H9 (cell line): ENCODE results near the gene MXI1. TPM values are rescaled to one million over a fixed set of nuclear protein-coding genes. Genes with fewer than 3 reads are reported as not detected.

ENCODE experiments used
- DNase-seq: peaks from one replicate; pipeline ENCODE4 v3.0.0-alpha.2; 2017
- H2AFZ ChIP-seq: one replicate; pipeline ENCODE4 v1.6.1; 2013; ENCODE audit warnings: mild to moderate bottlenecking, low read length, control low read depth, moderate library complexity
- H2AK5ac ChIP-seq: 2 replicates; pipeline ENCODE4 v1.6.1; 2013; ENCODE audit warnings: low read length, control low read depth, mixed read lengths; ENCODE audit not compliant: insufficient read length
- H2BK120ac ChIP-seq: one replicate; pipeline ENCODE4 v1.6.1; 2013; ENCODE audit warnings: low read depth, mild to moderate bottlenecking, low read length, control low read depth, inconsistent platforms; ENCODE audit not compliant: poor library complexity, severe bottlenecking
- H2BK12ac ChIP-seq: 2 replicates; pipeline ENCODE4 v1.6.1; 2013; ENCODE audit warnings: low read length, control low read depth, mixed read lengths, low read depth; ENCODE audit not compliant: insufficient read length
- H2BK15ac ChIP-seq: 2 replicates; pipeline ENCODE4 v1.6.1; 2013; ENCODE audit warnings: low read depth, low read length, control low read depth
- H2BK20ac ChIP-seq: one replicate; pipeline ENCODE4 v1.6.1; 2013; ENCODE audit warnings: low read depth, mild to moderate bottlenecking, low read length, control low read depth, inconsistent platforms; ENCODE audit not compliant: poor library complexity, severe bottlenecking
- H2BK5ac ChIP-seq: 2 replicates; pipeline ENCODE4 v1.6.1; 2013; ENCODE audit warnings: low read length, control low read depth, mixed read lengths; ENCODE audit not compliant: insufficient read length
- H3K14ac ChIP-seq: 2 replicates; pipeline ENCODE4 v1.6.1; 2013; ENCODE audit warnings: low read length, control low read depth; ENCODE audit not compliant: insufficient read depth
- H3K18ac ChIP-seq: 2 replicates; pipeline ENCODE4 v1.6.1; 2013; ENCODE audit warnings: low read depth, mild to moderate bottlenecking, mixed read lengths, low read length, control low read depth; ENCODE audit not compliant: insufficient read length
- H3K23ac ChIP-seq: 2 replicates; pipeline ENCODE4 v1.6.1; 2013; ENCODE audit warnings: low read length, control low read depth, mixed read lengths, low read depth; ENCODE audit not compliant: insufficient read length
- H3K23me2 ChIP-seq: 2 replicates; pipeline ENCODE4 v1.6.1; 2013; ENCODE audit warnings: low read depth, mild to moderate bottlenecking, mixed read lengths, low read length, control low read depth; ENCODE audit not compliant: insufficient read length, poor library complexity, severe bottlenecking
- H3K27ac ChIP-seq: 2 replicates; pipeline ENCODE4 v1.5.1; 2013; ENCODE audit warnings: low read length, control low read depth, mixed read lengths, low read depth; ENCODE audit not compliant: insufficient read length
- H3K27me3 ChIP-seq: 2 replicates; pipeline ENCODE4 v1.6.1; 2013; ENCODE audit warnings: low read length, control low read depth, inconsistent platforms; ENCODE audit not compliant: insufficient read depth
- H3K4ac ChIP-seq: 2 replicates; pipeline ENCODE4 v1.6.1; 2013; ENCODE audit warnings: low read depth, mild to moderate bottlenecking, control low read depth, inconsistent platforms, low read length, moderate library complexity
- H3K4me1 ChIP-seq: 2 replicates; pipeline ENCODE4 v1.6.1; 2013; ENCODE audit warnings: low read length, control low read depth, inconsistent platforms; ENCODE audit not compliant: insufficient read depth
- H3K4me2 ChIP-seq: 2 replicates; pipeline ENCODE4 v1.6.1; 2013; ENCODE audit warnings: low read length, control low read depth, mixed read lengths; ENCODE audit not compliant: insufficient read length, insufficient read depth
- H3K56ac ChIP-seq: 2 replicates; pipeline ENCODE4 v1.6.1; 2013; ENCODE audit warnings: low read depth, mild to moderate bottlenecking, mixed read lengths, low read length, control low read depth; ENCODE audit not compliant: insufficient read length
- H3K79me1 ChIP-seq: 2 replicates; pipeline ENCODE4 v1.6.1; 2013; ENCODE audit warnings: low read depth, mild to moderate bottlenecking, moderate library complexity, low read length, control low read depth, inconsistent platforms; ENCODE audit not compliant: insufficient read depth, poor library complexity, severe bottlenecking
- H3K79me2 ChIP-seq: 2 replicates; pipeline ENCODE4 v1.6.1; 2013; ENCODE audit warnings: low read length, control low read depth, inconsistent platforms; ENCODE audit not compliant: insufficient read depth
- H3K9ac ChIP-seq: 2 replicates; pipeline ENCODE4 v1.6.1; 2013; ENCODE audit warnings: low read length, control low read depth, mixed read lengths; ENCODE audit not compliant: insufficient read length; ENCODE audit errors: extremely low read depth
- H3K9me3 ChIP-seq: one replicate; pipeline ENCODE4 v1.6.1; 2013; ENCODE audit warnings: low read depth, low read length, inconsistent platforms; ENCODE audit not compliant: control insufficient read depth
- H3T11ph ChIP-seq: one replicate; pipeline ENCODE4 v1.6.1; 2013; ENCODE audit warnings: mild to moderate bottlenecking, low read length, control low read depth, inconsistent platforms
- H4K20me1 ChIP-seq: one replicate; pipeline ENCODE4 v1.6.1; 2013; ENCODE audit not compliant: control insufficient read depth, insufficient read length, insufficient read depth
- H4K5ac ChIP-seq: 2 replicates; pipeline ENCODE4 v1.6.1; 2013; ENCODE audit warnings: low read depth, mild to moderate bottlenecking, mixed read lengths, low read length, control low read depth; ENCODE audit not compliant: insufficient read length
- H4K8ac ChIP-seq: replicated peaks from 2 replicates; pipeline ENCODE4 v1.6.1; 2013; ENCODE audit warnings: low read length, control low read depth, mixed read lengths, low read depth; ENCODE audit not compliant: insufficient read length
- H4K91ac ChIP-seq: 2 replicates; pipeline ENCODE4 v1.6.1; 2013; ENCODE audit warnings: low read depth, mild to moderate bottlenecking, moderate library complexity, mixed read lengths, low read length, control low read depth; ENCODE audit not compliant: insufficient read length
- H3K27ac Mint-ChIP-seq, 3 experiments: 2 replicates in 2 of 3; 3 replicates in 1 of 3; pipeline ENCODE4 v1.8.0; 2020 to 2021; ENCODE audit warnings: mixed read lengths in 3 of 3, mild to moderate bottlenecking in 1 of 3, moderate library complexity in 1 of 3
- H3K27me3 Mint-ChIP-seq: 2 replicates; pipeline ENCODE4 v1.8.0; 2021; ENCODE audit warnings: low read depth, mild to moderate bottlenecking, moderate library complexity, mixed read lengths
- H3K36me3 Mint-ChIP-seq, 3 experiments: 2 replicates in 2 of 3; 3 replicates in 1 of 3; pipeline ENCODE4 v1.8.0; 2020 to 2021; ENCODE audit warnings: low read depth in 3 of 3, mixed read lengths in 3 of 3; ENCODE audit not compliant: insufficient read depth in 1 of 3
- H3K4me1 Mint-ChIP-seq, 2 experiments: 2 replicates each; pipeline ENCODE4 v1.8.0; 2020; ENCODE audit warnings: mixed read lengths in 2 of 2
- H3K4me3 Mint-ChIP-seq, 2 experiments: 2 replicates in 1 of 2; 3 replicates in 1 of 2; pipeline ENCODE4 v1.8.0; 2020 to 2021; ENCODE audit warnings: mild to moderate bottlenecking in 2 of 2, mixed read lengths in 2 of 2, moderate library complexity in 1 of 2
- H3K9me3 Mint-ChIP-seq, 2 experiments: 2 replicates in 1 of 2; 3 replicates in 1 of 2; pipeline ENCODE4 v1.8.0; 2020; ENCODE audit warnings: mild to moderate bottlenecking in 2 of 2, mixed read lengths in 2 of 2, moderate library complexity in 1 of 2
- total RNA-seq: library from RNA; stranded (reverse); gene quantifications from 2 replicates; pipeline ENCODE4 v1.2.1, GENCODE V29; 2021
- TF ChIP-seq, protein P1 (sequence below): fragments of 200-600 bp; sonication (generic); conservative IDR thresholded peaks from 3 replicates; pipeline ENCODE4 v1.8.0; 2021; ENCODE audit warnings: antibody characterized with exemption, mild to moderate bottlenecking

The MXI1 gene
- total RNA-seq, 1 experiment from 2014 or later: 5.6 TPM

DNA sequence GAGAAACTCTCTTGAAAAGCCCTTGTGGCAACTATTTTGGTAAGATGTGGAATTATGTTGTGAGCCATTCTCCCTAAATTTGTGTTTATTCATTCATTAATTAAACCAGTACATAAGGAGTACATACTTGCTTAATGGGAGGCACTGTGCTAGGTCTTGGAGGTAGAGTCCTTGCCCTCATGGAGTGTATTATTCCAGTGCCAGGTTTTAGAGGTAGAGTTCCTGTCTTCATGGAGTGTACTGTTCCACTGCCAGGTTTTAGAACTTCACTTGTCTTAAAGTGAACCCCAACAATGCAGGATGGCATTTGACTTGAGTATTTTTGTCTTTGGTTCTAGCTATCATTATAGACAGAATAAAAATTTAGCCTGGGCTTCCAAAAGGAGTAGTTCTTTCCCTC, 8.8 kb downstream of the MXI1 start:
- Histone ChIP-seq H3K23ac (no peak overlapping the region), H2BK12ac (no peak overlapping the region), H2BK120ac (no peak overlapping the region), H4K5ac (no peak overlapping the region), H3K18ac (no peak overlapping the region), H3T11ph (no peak overlapping the region), H3K4me1 (no peaks in the 10 kb centered on the region; the same call in 1 of the 2 replicates), H2AFZ (no peak overlapping the region), H3K56ac (no peak overlapping the region), H4K20me1 (no peaks in the 10 kb centered on the region), H3K27me3 (peaks cover 17% of the 10 kb centered on the region; the same call in 1 of the 2 replicates), H2BK20ac (no peak overlapping the region), H2BK15ac (no peak overlapping the region), H3K79me2 (no peaks in the 10 kb centered on the region), H2AK5ac (no peak overlapping the region), H4K8ac (no peak overlapping the region), H3K9ac (no peak overlapping the region), H3K79me1 (no peaks in the 10 kb centered on the region), H2BK5ac (no peak overlapping the region), H4K91ac (no peak overlapping the region), H3K9me3 (no peaks in the 10 kb centered on the region), H3K14ac (no peak overlapping the region), H3K4ac (no peak overlapping the region), H3K23me2 (no peaks in the 10 kb centered on the region), H3K4me2 (no peak overlapping the region), H3K27ac (no peak overlapping the region)
- DNase-seq: no peak
- Mint-ChIP-seq H3K9me3 (no peaks in the 10 kb centered on the region; a peak in 1 of 5 replicates), H3K27me3 (peaks cover 80% of the 10 kb centered on the region), H3K4me1 (peaks cover 21 to 39% of the 10 kb centered on the region in 2 experiments), H3K36me3 (no peaks in the 10 kb centered on the region; a peak in 1 of 7 replicates), H3K4me3 (no peak overlapping the region; a peak in 1 of 5 replicates), H3K27ac (no peak overlapping the region)
- TF ChIP-seq, protein P1, sequence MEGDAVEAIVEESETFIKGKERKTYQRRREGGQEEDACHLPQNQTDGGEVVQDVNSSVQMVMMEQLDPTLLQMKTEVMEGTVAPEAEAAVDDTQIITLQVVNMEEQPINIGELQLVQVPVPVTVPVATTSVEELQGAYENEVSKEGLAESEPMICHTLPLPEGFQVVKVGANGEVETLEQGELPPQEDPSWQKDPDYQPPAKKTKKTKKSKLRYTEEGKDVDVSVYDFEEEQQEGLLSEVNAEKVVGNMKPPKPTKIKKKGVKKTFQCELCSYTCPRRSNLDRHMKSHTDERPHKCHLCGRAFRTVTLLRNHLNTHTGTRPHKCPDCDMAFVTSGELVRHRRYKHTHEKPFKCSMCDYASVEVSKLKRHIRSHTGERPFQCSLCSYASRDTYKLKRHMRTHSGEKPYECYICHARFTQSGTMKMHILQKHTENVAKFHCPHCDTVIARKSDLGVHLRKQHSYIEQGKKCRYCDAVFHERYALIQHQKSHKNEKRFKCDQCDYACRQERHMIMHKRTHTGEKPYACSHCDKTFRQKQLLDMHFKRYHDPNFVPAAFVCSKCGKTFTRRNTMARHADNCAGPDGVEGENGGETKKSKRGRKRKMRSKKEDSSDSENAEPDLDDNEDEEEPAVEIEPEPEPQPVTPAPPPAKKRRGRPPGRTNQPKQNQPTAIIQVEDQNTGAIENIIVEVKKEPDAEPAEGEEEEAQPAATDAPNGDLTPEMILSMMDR: no peak
